H1 (cell line): Measurements from ENCODE around the gene TM9SF1. TPM values are rescaled to one million over a fixed set of nuclear protein-coding genes. Genes with fewer than 3 reads are reported as not detected.

Experiments
- CTCF ChIA-PET: fragments of 300-600 bp; sonication (Branson Sonifier 250); formaldehyde crosslinking; loops from one replicate; lab custom pipeline; 2021; ENCODE audit not compliant: partially characterized antibody; lab: Charles Lee
- POLR2A ChIA-PET: fragments of 300-600 bp; sonication (Branson Sonifier 250); formaldehyde crosslinking; loops from one replicate; lab custom pipeline; 2021; ENCODE audit warnings: inconsistent platforms; ENCODE audit not compliant: partially characterized antibody; lab: Charles Lee
- DNase-seq, 2 experiments: peaks; one replicate each; pipeline versions ENCODE4 v3.0.0 to v3.0.0-alpha.2; 2010 to 2022; ENCODE audit warnings: low spot score in 2 of 2, low read depth in 1 of 2, mixed read lengths in 1 of 2
- FAIRE-seq: peaks from 2 replicates; lab custom pipeline; 2011; peaks lifted over from hg19 to GRCh38; lab: Jason Lieb, UNC
- H2AFZ ChIP-seq: 2 replicates; pipeline ENCODE4 v1.8.1; 2012; ENCODE audit warnings: low read length, inconsistent platforms
- H2AK5ac ChIP-seq: 2 replicates; pipeline ENCODE4 v1.6.1; 2013; ENCODE audit warnings: low read depth, low read length
- H2BK120ac ChIP-seq: replicated peaks from 2 replicates; pipeline ENCODE3; 2013; ENCODE audit warnings: low read depth, low read length, inconsistent platforms
- H2BK12ac ChIP-seq: 2 replicates; pipeline ENCODE4 v1.6.1; 2013; ENCODE audit warnings: low read depth, low read length
- H2BK15ac ChIP-seq: 2 replicates; pipeline ENCODE4 v1.6.1; 2013; ENCODE audit warnings: low read length
- H2BK20ac ChIP-seq: 2 replicates; pipeline ENCODE4 v1.6.1; 2013; ENCODE audit warnings: low read length
- H2BK5ac ChIP-seq: 2 replicates; pipeline ENCODE4 v1.6.1; 2013; ENCODE audit warnings: low read depth, low read length
- H3K14ac ChIP-seq: 2 replicates; pipeline ENCODE4 v1.6.1; 2013; ENCODE audit warnings: inconsistent platforms; ENCODE audit not compliant: insufficient read length
- H3K18ac ChIP-seq: 2 replicates; pipeline ENCODE4 v1.6.1; 2013; ENCODE audit warnings: low read length; ENCODE audit errors: extremely low read depth
- H3K23ac ChIP-seq: 2 replicates; pipeline ENCODE4 v1.6.1; 2013; ENCODE audit warnings: inconsistent platforms; ENCODE audit not compliant: insufficient read length
- H3K23me2 ChIP-seq: 2 replicates; pipeline ENCODE4 v1.6.1; 2013; ENCODE audit warnings: low read depth, low read length
- H3K27ac ChIP-seq: 2 replicates; pipeline ENCODE4 v1.6.1; 2011; ENCODE audit warnings: low read depth, low read length, inconsistent platforms
- H3K27me3 ChIP-seq, 4 experiments: replicated peaks in 1 of 4; 1 replicate in 1 of 4; 2 replicates in 3 of 4; pipeline versions ENCODE4 v1.6.1 to v1.8.1; 2011 to 2013; ENCODE audit warnings: low read length in 3 of 4, mild to moderate bottlenecking in 3 of 4, inconsistent platforms in 2 of 4, mixed read lengths in 2 of 4, moderate library complexity in 1 of 4; ENCODE audit not compliant: control insufficient read depth in 3 of 4, insufficient read depth in 3 of 4; ENCODE audit errors: extremely low read depth in 1 of 4
- H3K36me3 ChIP-seq, 4 experiments: 2 replicates each; pipeline versions ENCODE4 v1.6.1 to v1.8.1; 2011 to 2013; ENCODE audit warnings: mild to moderate bottlenecking in 4 of 4, low read length in 3 of 4, moderate library complexity in 2 of 4, control low read depth in 1 of 4, inconsistent platforms in 1 of 4; ENCODE audit not compliant: insufficient read depth in 4 of 4, control insufficient read depth in 2 of 4
- H3K4ac ChIP-seq: replicated peaks from 2 replicates; pipeline ENCODE3; 2013; ENCODE audit warnings: low read length, low read depth, mixed read lengths, inconsistent platforms; ENCODE audit not compliant: insufficient read length
- H3K4me1 ChIP-seq, 4 experiments: replicated peaks in 1 of 4; 1 replicate in 1 of 4; 2 replicates in 3 of 4; pipeline versions ENCODE4 v1.6.1 to v1.8.1; 2011 to 2013; ENCODE audit warnings: low read length in 3 of 4, inconsistent platforms in 2 of 4, mixed read lengths in 1 of 4; ENCODE audit not compliant: insufficient read depth in 4 of 4, control insufficient read depth in 3 of 4
- H3K4me2 ChIP-seq, 2 experiments: 2 replicates each; pipeline versions ENCODE4 v1.6.1 to v1.8.1; 2011 to 2013; ENCODE audit warnings: low read depth in 2 of 2, low read length in 2 of 2, control low read depth in 1 of 2, inconsistent platforms in 1 of 2, mild to moderate bottlenecking in 1 of 2; ENCODE audit not compliant: insufficient read depth in 1 of 2
- H3K4me3 ChIP-seq, 4 experiments: fragments of 200-600, 300-600 bp in 1 of 4; sonication (generic), shearing (Covaris generic), sonication (Bioruptor Twin) in 1 of 4; 2 replicates each; pipeline versions ENCODE4 v1.5.1 to v1.8.1; 2011 to 2016; ENCODE audit warnings: low read length in 4 of 4, low read depth in 3 of 4, control low read depth in 2 of 4, inconsistent platforms in 2 of 4, mild to moderate bottlenecking in 2 of 4, mixed read lengths in 1 of 4, moderate library complexity in 1 of 4; ENCODE audit not compliant: insufficient read depth in 2 of 4; ENCODE audit errors: extremely low read depth in 1 of 4
- H3K56ac ChIP-seq: replicated peaks from 2 replicates; pipeline ENCODE3; 2013; ENCODE audit warnings: low read depth, mild to moderate bottlenecking, mixed read lengths, low read length, inconsistent platforms; ENCODE audit not compliant: insufficient read length
- H3K79me1 ChIP-seq: 2 replicates; pipeline ENCODE4 v1.6.1; 2013; ENCODE audit warnings: low read depth, low read length, control low read depth
- H3K79me2 ChIP-seq, 2 experiments: 2 replicates each; pipeline versions ENCODE4 v1.6.1 to v1.8.1; 2012 to 2013; ENCODE audit warnings: low read length in 2 of 2, mild to moderate bottlenecking in 2 of 2, inconsistent platforms in 1 of 2; ENCODE audit not compliant: insufficient read depth in 2 of 2, control insufficient read depth in 1 of 2
- H3K9ac ChIP-seq, 4 experiments: replicated peaks in 1 of 4; 1 replicate in 1 of 4; 2 replicates in 3 of 4; pipeline versions ENCODE4 v1.6.1 to v1.8.1; 2011 to 2013; ENCODE audit warnings: low read depth in 3 of 4, low read length in 3 of 4, control low read depth in 2 of 4, mild to moderate bottlenecking in 2 of 4, moderate library complexity in 2 of 4, inconsistent platforms in 1 of 4; ENCODE audit errors: extremely low read depth in 1 of 4
- H3K9me3 ChIP-seq, 2 experiments: 2 replicates each; pipeline versions ENCODE4 v1.6.1 to v1.8.1; 2012 to 2013; ENCODE audit warnings: mild to moderate bottlenecking in 2 of 2, moderate library complexity in 2 of 2, control low read depth in 1 of 2, inconsistent platforms in 1 of 2, low read depth in 1 of 2, low read length in 1 of 2, mixed read lengths in 1 of 2; ENCODE audit not compliant: insufficient read depth in 2 of 2
- H4K20me1 ChIP-seq, 2 experiments: replicated peaks in 1 of 2; 2 replicates each; pipeline versions ENCODE3 to v1.8.1; 2011 to 2013; ENCODE audit warnings: inconsistent platforms in 2 of 2, low read length in 2 of 2, mild to moderate bottlenecking in 1 of 2; ENCODE audit not compliant: insufficient read depth in 2 of 2, control insufficient read depth in 1 of 2
- H4K5ac ChIP-seq: 2 replicates; pipeline ENCODE4 v1.6.1; 2013; ENCODE audit warnings: low read length, low read depth, mixed read lengths, inconsistent platforms; ENCODE audit not compliant: insufficient read length
- H4K8ac ChIP-seq: 2 replicates; pipeline ENCODE4 v1.8.0; 2013; ENCODE audit warnings: mild to moderate bottlenecking, moderate library complexity, low read length, inconsistent platforms; ENCODE audit not compliant: insufficient read depth; ENCODE audit errors: extremely low read depth
- H4K91ac ChIP-seq: replicated peaks from 2 replicates; pipeline ENCODE3; 2013; ENCODE audit warnings: low read length, mixed read lengths, inconsistent platforms; ENCODE audit not compliant: insufficient read length
- E2F6 ChIP-seq: IDR thresholded peaks from 2 replicates; pipeline ENCODE4 v1.6.1; 2012; ENCODE audit warnings: inconsistent platforms
- EGR1 ChIP-seq: IDR thresholded peaks from 2 replicates; pipeline ENCODE4 v1.6.1; 2011; ENCODE audit warnings: low read depth, low read length, borderline replicate concordance
- EP300 ChIP-seq, 2 experiments: IDR thresholded peaks; 1 replicate in 1 of 2; 2 replicates in 1 of 2; pipeline ENCODE4 v1.6.1; 2011 to 2012; ENCODE audit warnings: low read depth in 2 of 2, low read length in 2 of 2, mild to moderate bottlenecking in 2 of 2, borderline replicate concordance in 1 of 2, inconsistent platforms in 1 of 2, moderate library complexity in 1 of 2
- MAFK ChIP-seq: IDR thresholded peaks from 2 replicates; pipeline ENCODE4 v1.6.1; 2012; ENCODE audit warnings: low read depth, mild to moderate bottlenecking, improper control_type of control experiment, low read length
- MAX ChIP-seq: IDR thresholded peaks from 2 replicates; pipeline ENCODE4 v1.6.1; 2012; ENCODE audit warnings: inconsistent platforms
- POLR2A ChIP-seq, 2 experiments: IDR thresholded peaks; 1 replicate in 1 of 2; 2 replicates in 1 of 2; pipeline ENCODE4 v1.6.1; 2011; ENCODE audit warnings: low read depth in 2 of 2, low read length in 2 of 2, mild to moderate bottlenecking in 2 of 2; ENCODE audit errors: control extremely low read depth in 1 of 2
- POLR2AphosphoS5 ChIP-seq: IDR thresholded peaks from 2 replicates; pipeline ENCODE4 v1.6.1; 2011; ENCODE audit warnings: low read depth, low read length
- SP2 ChIP-seq: IDR thresholded peaks from 2 replicates; pipeline ENCODE4 v1.6.1; 2012; ENCODE audit warnings: mild to moderate bottlenecking, low read length, inconsistent platforms
- SP4 ChIP-seq: IDR thresholded peaks from 2 replicates; pipeline ENCODE4 v1.6.1; 2012; ENCODE audit warnings: low read length, inconsistent platforms
- WGBS, 2 experiments: shearing (Covaris generic) in 1 of 2; methylation state at CpG; one replicate each; pipeline versions ENCODE4 v1.1.6 to v1.1.7; 2013 to 2015; ENCODE audit warnings: low lambda C conversion rate in 2 of 2, mixed read lengths in 2 of 2, inconsistent platforms in 1 of 2, low coverage in 1 of 2, missing lambda C conversion rate in 1 of 2; ENCODE audit not compliant: insufficient replicate concordance in 2 of 2, insufficient coverage in 1 of 2, insufficient read length in 1 of 2; ENCODE audit errors: extremely low coverage in 1 of 2, missing lambda C conversion rate in 1 of 2; 5-methylcytosine and 5-hydroxymethylcytosine counted together
- polyA plus RNA-seq, 7 experiments: library from polyadenylated mRNA; depleted of rRNA in 3 of 7; stranded (reverse) in 5 of 7; unstranded in 2 of 7; fragments of >200 nt in 5 of 7; fragments of 200-250 nt in 2 of 7; gene quantifications; 1 replicate in 5 of 7; 2 replicates in 1 of 7; 4 replicates in 1 of 7; pipeline versions ENCODE4 v1.2.1 to v1.2.3, GENCODE V29; 2011 to 2013; ENCODE audit warnings: missing spikeins in 2 of 7, mixed read lengths in 2 of 7
- total RNA-seq: library from RNA; stranded (reverse); fragmentation: NEBNext Ultra II Directional; extraction: Animal tissue kit (Norgen Biotek cat#: 25700); gene quantifications from 2 replicates; pipeline ENCODE4 v1.2.1, GENCODE V29; 2021
- TF ChIP-seq, protein P1 (sequence below): IDR thresholded peaks from 2 replicates; pipeline ENCODE4 v1.6.1; 2012; ENCODE audit warnings: low read length, inconsistent platforms
- TF ChIP-seq, protein P2 (sequence below): IDR thresholded peaks from 2 replicates; pipeline ENCODE4 v1.6.1; 2011; ENCODE audit warnings: low read depth, mild to moderate bottlenecking, low read length; ENCODE audit not compliant: insufficient read depth

TM9SF1 gene
- total and polyA plus RNA-seq, 2 of the 8 experiments (the other 6 are each of a cell fraction or from before 2014, with no cell fraction given) = 22.2 to 29.2 TPM

GRCh38 chr14:24219521-24219920 is 24.3 kb upstream of the TM9SF1 start:
- Histone ChIP-seq H3K79me2 (peaks cover 0 to 30% of the 10 kb centered on the region in 2 experiments; a peak in 2 of 4 replicates), H3K23ac (no peak overlapping the region), H4K8ac (no peak overlapping the region)
- TF ChIP-seq EP300 (IDR thresholded peaks at IDR 0.05; ENCODE audit: borderline replicate concordance in 1 of 2, low read depth in 2 of 2, low read length in 2 of 2) (no peak), SP2 (no peak), MAX (no peak), EGR1 (no peak), POLR2AphosphoS5 (no peak), SP4 (no peak), POLR2A (IDR thresholded peaks at IDR 0.05; ENCODE audit: control extremely low read depth in 1 of 2, low read depth in 2 of 2, low read length in 2 of 2) (no peak), MAFK (no peak), E2F6 (no peak)
- TF ChIP-seq, protein P1, sequence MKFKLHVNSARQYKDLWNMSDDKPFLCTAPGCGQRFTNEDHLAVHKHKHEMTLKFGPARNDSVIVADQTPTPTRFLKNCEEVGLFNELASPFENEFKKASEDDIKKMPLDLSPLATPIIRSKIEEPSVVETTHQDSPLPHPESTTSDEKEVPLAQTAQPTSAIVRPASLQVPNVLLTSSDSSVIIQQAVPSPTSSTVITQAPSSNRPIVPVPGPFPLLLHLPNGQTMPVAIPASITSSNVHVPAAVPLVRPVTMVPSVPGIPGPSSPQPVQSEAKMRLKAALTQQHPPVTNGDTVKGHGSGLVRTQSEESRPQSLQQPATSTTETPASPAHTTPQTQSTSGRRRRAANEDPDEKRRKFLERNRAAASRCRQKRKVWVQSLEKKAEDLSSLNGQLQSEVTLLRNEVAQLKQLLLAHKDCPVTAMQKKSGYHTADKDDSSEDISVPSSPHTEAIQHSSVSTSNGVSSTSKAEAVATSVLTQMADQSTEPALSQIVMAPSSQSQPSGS = no peak
- TF ChIP-seq, protein P2, sequence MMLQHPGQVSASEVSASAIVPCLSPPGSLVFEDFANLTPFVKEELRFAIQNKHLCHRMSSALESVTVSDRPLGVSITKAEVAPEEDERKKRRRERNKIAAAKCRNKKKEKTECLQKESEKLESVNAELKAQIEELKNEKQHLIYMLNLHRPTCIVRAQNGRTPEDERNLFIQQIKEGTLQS = no peak

More at GRCh38 chr14:24219521-24219920, 24.3 kb upstream of the TM9SF1 start:
- no peak overlapping the region for H4K91ac ChIP-seq
- H3K4me2 ChIP-seq = no peak overlapping the region
- H3K4ac ChIP-seq = no peak overlapping the region
- H3K4me1 ChIP-seq = no peaks in the 10 kb centered on the region
- H3K27ac ChIP-seq = no peak overlapping the region
- H2AK5ac ChIP-seq = no peak overlapping the region
- H2BK15ac ChIP-seq = no peak overlapping the region
- no peaks in the 10 kb centered on the region for H3K27me3 ChIP-seq
- POLR2A ChIA-PET = interaction anchor here (0.8 to 2.0 kb wide), 10 partner anchors 8 to 104 kb away, joined by 3 to 9 read pairs (median 3); partner anchors contain the start of genes DCAF11, DHRS1, NOP9 and NRL
- 60% methylated on average over 3 of the region's 3 CpGs; no CpG with 5 or more reads in 1 of the 2 experiments for WGBS, 2 experiments
- no peak overlapping the region for H3K4me3 ChIP-seq
- H4K5ac ChIP-seq = no peak overlapping the region
- H3K56ac ChIP-seq = no peak overlapping the region
- H4K20me1 ChIP-seq = peaks cover 0 to 1% of the 10 kb centered on the region in 2 experiments
- FAIRE-seq (no peak), DNase-seq (no peak)
- H2BK5ac ChIP-seq = no peak overlapping the region
- no peak overlapping the region for H3K14ac ChIP-seq
- no peaks in the 10 kb centered on the region for H3K9me3 ChIP-seq
- no peak overlapping the region for H3K9ac ChIP-seq
- no peak overlapping the region for H3K18ac ChIP-seq
- H3K23me2 ChIP-seq = peaks cover 3% of the 10 kb centered on the region
- CTCF ChIA-PET = interaction anchor here (0.7 to 5.0 kb wide), 7 partner anchors 12 to 88 kb away, joined by 3 to 16 read pairs (median 3); partner anchors contain the start of genes CIDEB and IRF9
- H3K79me1 ChIP-seq = no peaks in the 10 kb centered on the region; the same call in 1 of the 2 replicates
- H2BK20ac ChIP-seq = no peak overlapping the region
- no peak overlapping the region for H2BK120ac ChIP-seq
- peaks cover 0 to 6% (median 4%) of the 10 kb centered on the region in 4 experiments; a peak in 4 of 8 replicates for H3K36me3 ChIP-seq
- H2AFZ ChIP-seq = no peak overlapping the region
- H2BK12ac ChIP-seq = no peak overlapping the region
